Activated CD8-positive, alpha-beta memory T cell treated with anti-CD3 and anti-CD28 coated beads, Interleukin-2, amount 50 U/mL, for 48 hours (primary cell): ENCODE measurements around the gene CYP26B1.

Experiments
- DNase-seq: peaks from one replicate; pipeline ENCODE4 v3.0.0-alpha.2; 2020

CYP26B1 gene, protein sequence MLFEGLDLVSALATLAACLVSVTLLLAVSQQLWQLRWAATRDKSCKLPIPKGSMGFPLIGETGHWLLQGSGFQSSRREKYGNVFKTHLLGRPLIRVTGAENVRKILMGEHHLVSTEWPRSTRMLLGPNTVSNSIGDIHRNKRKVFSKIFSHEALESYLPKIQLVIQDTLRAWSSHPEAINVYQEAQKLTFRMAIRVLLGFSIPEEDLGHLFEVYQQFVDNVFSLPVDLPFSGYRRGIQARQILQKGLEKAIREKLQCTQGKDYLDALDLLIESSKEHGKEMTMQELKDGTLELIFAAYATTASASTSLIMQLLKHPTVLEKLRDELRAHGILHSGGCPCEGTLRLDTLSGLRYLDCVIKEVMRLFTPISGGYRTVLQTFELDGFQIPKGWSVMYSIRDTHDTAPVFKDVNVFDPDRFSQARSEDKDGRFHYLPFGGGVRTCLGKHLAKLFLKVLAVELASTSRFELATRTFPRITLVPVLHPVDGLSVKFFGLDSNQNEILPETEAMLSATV

DNA sequence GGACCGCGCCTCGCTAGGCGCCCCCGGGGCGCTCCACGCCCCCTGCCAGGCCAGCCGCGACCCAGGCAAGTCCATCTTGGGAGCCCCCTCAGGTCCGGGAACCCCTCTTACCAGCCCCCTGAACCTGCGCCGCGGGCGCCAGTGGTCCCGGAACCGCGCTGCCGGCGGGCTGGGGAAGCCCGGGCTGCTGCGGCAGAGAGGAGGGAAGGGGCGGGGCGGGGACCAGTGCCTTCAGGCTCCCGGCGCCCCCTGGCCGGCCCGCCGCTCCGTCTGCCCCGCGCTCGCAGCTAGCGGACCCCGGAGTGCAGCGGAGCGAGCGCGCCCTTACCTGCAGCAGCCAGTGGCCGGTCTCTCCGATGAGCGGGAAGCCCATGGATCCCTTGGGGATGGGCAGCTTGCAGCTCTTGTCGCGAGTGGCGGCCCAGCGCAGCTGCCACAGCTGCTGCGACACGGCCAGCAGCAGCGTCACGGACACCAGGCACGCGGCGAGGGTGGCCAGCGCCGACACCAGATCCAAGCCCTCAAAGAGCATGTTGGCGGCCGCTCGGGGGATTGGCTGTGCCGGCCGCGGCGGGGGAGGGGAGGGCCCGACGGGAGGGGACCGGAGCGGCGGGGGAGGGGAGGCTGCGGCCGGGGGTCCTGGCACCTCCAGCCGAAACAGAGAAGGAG, at the start of gene CYP26B1:
TSS of gene CYP26B1 (minus strand) at position 560 of the 669 bp plus-strand sequence. CDS start at position 532, 28 bp downstream.
- peak; percentile 54 for DNase-seq

DNA sequence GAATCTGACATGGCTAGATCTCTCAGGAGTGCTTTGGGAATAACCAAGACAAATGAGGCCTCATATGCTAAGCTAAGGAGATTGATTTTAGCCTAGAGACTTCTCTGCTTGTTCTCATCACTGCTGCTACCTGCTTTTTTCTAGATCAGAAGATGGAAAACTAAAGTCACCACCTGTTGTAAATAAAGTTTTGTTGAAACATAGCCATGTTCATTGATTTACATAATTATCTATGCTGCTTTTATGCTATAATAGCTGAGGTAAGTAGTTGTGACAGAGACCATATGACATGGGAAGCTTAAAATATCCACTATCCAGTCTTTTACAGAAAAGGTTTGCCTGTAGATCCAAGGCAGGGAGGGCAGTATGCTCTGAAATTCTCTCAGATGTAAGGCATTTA, 46.1 kb upstream of the CYP26B1 start:
- no peak for DNase-seq

DNA sequence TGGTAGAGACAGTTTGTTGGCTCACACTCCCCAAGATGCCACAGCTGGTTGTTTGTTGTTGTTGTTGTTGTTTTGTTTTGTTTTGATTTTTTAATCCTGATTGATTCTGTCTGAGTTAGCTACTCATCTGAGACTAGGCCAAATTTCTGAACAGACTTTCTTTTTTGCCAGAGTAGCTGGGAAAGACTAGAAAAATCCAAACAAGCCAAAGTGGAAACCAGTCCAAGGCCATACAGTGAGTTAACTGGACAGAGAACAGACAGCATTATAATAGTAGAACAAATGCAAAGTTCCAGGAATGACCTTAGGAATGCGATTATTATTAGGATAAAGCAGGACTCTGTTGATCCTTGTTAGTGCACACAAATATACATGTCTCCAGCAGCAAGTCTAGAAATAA, 43.8 kb upstream of the CYP26B1 start:
- DNase-seq = no peak

DNA sequence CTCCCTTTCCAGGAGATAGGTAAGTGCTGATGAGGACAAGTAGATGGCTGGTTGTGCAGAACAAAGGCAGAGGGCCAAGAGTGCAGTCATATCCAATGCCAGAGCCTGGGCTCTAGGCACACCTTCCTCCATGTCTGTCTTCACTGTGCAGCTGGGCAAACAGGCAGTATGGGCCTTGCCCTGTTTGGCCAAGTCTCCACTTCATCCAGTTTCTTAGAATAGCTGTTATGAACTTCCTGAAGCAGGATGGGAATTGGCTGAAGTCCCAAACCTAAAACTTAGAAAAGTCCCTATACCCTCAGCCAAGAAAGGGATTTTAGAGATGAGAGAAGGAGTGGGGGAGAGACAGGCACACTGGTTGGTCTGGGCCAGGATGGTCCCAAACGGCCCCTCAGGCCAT, 37.5 kb upstream of the CYP26B1 start:
- no peak for DNase-seq

DNA sequence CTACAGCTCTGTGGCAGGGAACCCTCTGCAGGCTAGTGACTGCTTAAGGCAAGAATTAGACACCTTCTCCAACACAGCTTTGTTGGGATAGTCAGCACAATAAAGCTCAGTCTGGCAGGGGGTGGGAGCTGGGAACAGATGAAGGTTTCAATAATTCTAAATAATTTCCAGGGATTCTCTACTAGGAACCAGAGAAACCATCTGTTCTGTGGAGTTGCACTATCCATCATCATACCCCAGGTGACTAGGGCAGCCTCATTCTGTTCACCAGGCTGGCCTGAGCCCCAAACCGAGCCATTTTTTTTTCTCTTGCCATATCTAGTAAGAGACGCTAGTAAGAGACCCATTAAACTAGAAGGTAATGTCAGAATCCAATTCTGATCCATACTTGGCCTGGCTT, 35.8 kb upstream of the CYP26B1 start:
- DNase-seq = no peak

DNA sequence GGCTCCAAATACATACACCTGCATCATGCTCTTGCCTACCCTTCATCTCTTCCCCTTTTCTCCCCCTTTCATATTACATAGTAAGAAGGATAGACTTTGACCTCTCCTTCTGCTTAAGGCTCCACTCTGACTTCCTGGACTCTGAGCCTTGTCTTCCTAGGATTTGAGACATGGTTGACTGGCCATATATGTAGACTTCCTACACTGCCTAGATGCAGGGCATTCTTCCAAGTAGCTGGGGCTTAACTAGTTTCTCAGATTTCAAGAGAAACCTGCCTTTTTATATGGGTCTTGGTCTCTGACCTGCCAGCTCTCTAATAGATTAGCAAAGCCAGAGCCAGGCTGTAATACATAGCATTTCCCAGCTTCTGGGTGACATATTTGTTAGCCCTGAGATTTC, 35.4 kb upstream of the CYP26B1 start:
- DNase-seq = no peak

DNA sequence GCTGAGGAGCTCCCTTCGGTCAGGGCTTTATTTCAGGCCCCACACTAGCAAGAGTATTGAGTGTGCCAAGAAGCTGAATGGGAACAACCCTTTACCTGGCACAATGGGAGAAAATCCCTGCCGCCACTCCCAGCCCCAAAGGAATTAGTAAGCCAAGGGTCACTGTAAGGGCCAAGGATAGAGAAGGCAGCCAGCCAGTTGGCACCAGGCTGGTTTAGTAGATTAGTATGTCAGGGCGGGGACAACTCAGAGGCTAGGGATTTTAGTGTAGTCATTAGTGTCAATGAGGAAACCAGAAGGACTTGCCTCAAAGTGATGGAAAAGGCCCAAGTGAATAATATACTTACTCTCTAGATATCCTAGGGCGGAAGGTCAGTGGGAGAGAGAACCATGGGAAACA, 34.9 kb upstream of the CYP26B1 start:
- DNase-seq = no peak

DNA sequence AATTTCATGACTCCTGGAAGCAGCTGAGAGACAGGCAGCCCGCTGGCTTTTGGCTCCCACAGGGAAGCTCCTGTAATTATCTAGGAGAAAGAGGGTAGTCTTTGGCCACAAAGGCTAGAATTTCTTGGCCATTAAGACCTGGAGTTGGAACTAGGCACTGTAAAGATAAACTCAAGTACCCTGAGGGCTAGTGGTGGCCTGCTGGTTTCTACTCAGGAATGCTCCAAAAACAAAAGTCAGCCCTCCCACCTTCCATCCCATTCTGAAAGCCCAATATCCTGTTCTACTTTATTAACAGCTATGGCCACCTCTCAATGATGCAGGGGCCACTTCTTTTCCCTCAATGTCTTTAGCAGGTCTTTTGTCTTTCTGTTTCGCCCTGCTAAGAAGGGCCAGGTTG, 34.0 kb upstream of the CYP26B1 start:
- no peak for DNase-seq

DNA sequence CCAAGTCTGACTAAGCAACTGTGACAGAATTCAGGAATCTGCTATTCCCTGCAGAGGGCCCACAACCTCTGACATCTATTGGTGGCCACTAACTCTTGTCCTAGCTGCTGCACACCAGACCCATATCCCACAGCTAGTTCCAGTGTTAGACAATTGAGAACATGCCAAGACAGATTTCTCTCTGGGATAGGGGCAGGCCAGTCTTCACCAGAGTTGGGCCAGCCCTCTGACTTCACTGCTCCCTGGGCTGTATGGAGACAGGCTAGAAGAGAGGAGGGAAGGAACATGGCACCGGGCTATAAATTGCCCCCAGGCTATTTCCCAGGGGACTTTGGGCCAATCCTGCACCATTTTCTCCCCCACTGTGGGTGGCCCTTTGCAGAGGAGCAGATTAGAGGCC, 32.7 kb upstream of the CYP26B1 start:
- no peak for DNase-seq

DNA sequence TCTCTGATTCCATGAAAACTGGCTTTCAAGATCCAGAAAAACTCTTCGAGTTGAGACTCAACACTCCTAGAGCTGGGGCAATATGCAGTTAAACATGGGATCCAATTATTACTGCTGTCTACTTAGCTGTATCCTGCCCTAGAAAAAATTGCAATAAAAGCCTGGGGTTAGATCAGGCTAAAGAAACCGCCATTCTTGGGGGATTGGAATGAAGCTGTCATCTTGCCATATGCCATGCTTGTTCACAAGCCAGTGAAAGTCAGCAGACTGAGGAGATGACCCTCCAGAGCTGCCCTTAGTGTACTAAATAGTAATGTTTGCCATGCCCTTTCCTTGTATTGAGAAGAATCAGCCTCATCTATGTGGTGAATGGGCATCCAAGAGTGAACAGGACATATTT, 30.9 kb upstream of the CYP26B1 start:
- no peak for DNase-seq

DNA sequence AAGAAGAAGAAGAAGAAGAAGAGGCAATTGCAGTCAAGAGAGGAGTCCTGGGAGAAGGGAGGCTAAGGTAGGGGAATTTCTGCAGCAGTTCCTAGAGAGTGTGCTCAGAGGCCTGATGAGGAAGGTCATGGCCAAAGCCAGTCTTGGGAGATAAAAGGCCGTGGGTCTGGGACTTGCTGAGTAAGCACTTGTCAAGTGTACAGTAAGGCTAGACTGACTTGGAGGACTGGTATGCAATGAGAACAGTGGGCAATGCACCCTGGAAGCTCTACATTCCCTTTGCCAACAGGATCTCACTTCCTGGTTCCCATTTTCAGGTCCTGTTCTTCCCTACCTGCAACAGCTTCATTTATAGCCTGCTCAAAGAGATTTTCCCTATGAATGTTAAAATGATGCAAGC, 28.6 kb upstream of the CYP26B1 start:
- DNase-seq = no peak

DNA sequence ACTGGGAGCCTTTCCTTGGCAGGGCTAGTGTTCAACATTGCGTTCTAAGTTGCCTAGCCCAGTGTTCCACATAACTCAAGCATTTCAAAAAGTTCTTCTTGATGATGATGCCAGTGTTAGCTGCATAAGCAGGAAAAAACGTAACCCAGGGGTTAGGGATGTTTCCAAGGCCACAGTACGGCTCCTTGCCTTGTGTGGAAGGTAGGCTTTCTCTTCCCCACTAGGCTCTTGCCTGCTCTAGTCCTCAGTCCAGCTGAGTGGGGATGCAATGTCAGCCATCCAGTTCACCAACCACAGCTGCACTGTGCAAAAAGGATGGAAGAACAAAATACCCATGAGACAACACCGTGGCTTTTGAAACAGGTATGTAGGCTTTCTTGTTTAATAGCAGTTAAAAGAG, 28.0 kb upstream of the CYP26B1 start:
- DNase-seq = no peak

DNA sequence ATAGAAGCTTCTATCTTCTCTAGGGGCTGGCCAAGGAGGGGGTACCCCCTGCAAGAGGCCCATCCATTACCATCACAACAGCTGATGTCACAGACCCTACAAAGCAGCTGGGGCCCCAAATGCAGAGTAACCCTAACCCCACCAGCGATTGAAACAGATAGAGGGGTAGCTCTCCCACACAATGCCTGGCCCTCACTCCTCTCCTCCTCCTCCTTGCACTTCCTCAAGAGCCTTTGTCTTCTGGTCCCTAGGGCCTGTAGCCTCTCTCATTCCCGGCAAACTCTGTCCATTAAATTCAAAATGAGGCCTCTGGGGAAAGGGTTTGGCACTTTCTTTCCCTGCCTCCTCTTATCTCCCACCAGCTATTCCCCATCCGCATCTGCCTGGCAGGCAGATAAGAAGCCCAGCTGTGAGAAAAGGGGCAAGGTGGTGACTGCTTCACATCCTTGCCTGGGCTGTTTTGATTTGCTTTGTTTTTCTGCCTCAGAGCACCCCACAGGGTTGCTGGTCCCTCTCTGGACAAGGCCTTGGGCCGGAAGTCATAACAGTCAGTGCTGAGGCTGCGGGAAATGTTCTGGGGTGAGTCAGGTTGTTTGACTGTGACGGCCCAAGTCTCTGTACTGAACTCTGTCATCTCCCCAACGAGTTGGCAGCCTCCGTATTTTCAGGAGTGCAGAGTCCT, 26.1 kb upstream of the CYP26B1 start:
- DNase-seq = no peak

DNA sequence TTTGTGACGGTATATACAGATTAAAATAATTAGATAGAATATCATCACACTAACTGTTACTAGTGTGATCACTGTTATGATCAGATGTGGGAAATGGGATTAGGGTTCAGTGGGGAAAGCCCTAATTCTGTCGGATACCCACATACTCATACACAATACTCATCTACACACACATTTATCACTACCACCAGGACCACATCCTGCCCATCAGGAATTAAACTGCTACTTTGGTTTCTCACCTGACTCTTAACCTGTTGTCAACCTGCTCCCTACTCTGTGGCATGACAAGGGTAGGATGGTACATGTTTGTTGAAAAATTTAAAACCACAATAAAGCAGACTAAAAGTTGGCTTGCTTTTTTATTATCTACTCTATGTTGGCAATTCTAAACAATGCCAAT, 24.8 kb upstream of the CYP26B1 start:
- DNase-seq = no peak

DNA sequence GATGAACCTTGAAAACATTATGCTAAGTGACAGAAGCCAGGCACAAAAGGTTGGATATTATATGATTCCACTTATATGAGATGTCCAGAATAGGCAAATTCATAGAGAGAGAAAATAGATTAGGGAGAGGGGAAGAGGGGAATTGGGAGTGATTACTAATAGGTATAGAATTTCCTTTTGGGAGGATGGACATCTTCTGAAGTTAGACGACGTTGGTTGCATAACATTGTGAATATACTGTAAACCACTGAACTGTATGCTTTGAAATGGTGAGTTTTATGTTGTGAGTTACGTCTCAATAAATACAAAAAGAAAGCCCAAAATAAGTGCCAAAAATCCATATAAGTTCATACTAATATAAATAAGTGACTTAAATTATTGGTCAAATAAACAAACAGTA, 18.6 kb upstream of the CYP26B1 start:
- no peak for DNase-seq

DNA sequence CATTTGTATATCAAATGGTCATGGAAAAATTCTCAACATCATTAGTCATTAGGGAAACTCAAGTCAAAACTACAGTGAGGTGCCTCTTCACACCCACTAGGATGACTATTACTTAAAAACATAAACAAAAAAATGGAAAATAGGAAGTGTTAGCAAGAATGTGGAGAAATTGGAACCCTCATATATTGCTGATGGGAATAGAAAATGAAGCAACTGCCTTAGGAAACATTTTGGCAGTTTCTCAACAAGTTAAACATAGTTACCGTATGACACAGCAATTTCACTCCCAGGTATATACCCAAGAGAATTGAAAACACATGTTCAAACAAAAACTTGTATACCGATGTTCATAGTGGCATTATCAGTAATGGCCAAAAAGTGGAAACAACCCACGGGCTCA, 18.1 kb upstream of the CYP26B1 start:
- no peak for DNase-seq

DNA sequence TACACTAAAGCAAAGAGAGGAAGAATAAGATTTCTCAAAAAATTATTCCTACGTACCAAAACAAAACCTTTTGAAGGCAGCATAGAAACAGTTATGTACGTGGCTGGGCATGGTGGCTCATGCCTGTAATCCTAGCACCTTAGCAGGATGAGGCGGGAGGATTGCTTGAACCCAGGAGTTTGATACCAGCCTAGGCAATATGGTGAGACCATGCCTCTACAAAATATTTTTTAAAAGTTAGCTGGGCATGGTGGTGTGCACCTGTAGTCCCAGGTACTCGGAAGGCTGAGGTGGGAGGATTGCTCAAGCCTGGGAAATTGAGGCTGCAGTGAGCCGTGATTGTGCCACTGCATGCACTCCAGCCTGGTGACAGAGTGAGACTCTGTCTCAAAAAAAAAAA, 14.9 kb upstream of the CYP26B1 start:
- no peak for DNase-seq

DNA sequence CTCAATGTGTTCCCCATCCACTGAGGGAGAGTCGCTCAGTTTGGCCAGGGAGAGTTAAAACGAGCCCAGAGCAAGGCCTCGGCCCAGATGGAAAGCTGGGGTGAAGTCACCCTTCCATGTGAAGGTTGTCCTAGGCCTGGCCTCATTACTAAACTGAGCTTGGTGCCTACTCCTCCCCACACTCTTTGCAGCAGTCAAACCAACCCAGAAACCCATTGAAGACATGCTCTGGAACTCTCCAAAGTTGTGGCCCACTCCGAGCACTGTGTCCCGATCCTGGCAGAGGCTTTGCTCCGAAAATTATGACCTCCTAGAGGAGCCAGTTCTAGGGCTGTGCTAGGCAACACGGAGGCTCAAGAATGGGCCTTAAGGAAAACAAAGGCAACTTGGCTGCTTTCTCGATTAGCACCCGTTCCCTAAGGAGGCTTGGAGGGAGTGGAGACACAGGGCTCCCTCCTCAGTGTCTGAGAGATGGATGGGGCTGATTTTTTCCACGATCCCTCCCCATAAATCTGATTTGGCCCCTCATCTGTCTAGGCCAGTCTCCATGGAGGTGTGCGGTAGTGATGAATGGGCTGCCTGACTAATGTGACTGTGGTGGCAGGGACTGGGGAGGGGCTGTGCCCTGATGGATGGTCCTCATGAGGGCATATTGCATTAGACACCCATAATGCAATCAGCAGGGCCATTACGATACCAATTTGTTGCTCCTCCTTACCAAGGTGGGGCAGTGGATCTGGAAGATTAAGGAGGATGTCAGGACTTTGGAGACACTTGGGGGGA, 11.7 kb upstream of the CYP26B1 start:
- DNase-seq = no peak

DNA sequence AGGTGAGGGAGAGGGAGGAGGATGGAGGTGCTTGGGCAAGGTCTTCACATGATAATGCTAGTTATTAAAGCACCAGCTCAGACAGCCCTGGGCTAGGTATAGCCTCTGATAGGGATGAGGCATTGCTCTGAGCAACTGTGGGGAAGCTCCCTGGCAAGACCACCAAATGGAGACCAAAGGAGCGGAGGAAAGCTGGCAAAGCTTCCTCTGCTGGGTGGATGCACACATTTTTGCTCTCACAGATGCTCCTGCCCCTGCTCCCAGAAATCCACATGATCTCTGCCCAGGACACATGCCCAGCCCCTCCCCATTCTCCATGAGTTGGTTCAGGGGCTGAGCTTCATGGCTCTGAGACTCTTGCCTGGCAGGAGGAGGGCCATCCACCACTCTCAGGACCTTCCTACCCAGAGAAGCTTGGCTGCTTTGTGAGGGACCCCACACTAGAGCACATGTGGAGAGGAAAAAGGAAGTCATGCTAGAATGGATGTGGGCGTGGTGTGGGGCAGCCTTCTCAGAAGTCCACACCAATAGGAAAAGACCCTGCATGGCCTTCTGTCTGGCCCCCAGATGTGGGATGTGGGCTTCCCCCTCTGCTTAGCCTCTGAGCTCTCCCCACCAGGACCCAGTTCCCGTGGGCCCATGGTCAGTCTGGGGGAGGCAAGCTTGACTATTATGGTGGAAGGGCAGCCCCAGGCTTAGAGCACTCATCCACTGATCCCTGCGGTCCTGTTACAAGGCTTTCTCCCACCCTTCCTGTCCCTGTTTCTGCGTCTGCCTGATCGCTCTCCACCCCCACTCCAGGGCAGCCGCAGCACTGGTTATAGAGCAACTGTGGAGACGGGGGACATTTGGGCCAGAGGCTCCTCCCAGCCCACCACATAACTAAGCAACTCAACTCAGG, 10.5 kb upstream of the CYP26B1 start:
- no peak for DNase-seq

DNA sequence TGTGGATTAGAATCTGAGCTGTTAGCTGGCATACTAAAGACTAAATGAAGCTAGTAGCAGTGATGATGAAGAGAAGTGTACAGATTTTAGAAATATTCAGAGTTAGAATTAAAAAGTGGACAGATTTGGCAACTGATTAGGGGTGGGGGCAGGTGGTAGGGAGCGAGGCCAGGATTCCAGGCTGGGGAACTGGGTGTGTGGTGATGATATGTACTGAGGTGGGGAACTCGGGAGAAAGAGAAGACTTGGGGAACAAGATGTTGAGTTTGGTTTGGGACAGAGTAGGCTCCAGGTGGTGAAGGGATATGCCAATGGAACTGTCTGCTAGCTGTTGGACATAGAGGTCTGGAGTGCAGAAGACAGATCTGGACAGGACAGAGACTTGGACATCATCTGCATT, 9.2 kb upstream of the CYP26B1 start:
- no peak for DNase-seq

DNA sequence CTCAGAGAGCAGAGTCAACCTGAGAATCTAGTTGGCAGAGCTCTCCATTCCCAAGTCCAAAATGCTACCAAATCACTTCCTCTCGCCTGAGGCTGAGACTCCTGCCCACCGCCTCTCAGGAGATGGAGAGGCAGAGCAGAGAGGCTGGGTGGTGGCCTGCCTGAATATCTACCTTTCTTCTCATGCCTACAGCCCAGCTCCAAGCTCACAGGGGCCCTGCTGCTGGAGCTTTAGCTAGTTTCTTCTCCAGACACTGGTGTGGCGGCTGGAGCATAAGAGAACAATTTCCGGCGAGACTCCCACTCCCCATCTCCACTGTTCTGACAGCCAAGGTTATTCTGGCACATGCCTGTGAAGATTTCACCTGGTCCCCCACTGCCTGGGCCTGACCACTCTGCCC, 8.1 kb upstream of the CYP26B1 start:
- DNase-seq = no peak

DNA sequence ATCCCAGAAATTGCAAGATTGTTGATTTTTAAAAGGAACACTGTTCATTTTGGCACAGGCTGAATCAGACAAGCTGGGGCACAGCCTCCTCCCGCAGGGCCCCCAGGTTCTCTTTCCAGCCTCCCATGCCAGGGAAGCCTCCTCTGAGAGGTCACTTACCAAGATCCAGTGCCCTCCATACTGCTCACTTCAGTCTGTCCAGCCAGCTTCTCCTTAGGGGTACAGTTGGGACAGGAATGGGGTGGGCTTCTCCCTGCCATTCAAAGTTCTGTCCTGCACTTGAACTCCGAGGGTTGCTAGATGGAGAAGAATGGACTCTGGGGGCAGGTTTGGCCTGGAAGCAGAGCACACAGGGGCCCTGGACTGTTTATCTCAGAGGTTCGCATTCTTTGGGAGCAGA, 7.5 kb upstream of the CYP26B1 start:
- no peak for DNase-seq
